BE2C (cell line): ENCODE measurements around the gene EI24.
A peak's percentile ranks its signal among the peaks of the same experiment; 100 is the strongest.

ENCODE experiments used
- DNase-seq: peaks from one replicate; pipeline ENCODE4 v3.0.0-alpha.2; 2020
- H3K27me3 ChIP-seq: fragments of 250-450 bp; sonication (Bioruptor Pico); 2 replicates; pipeline ENCODE4 v1.5.1; 2020; ENCODE audit warnings: mild to moderate bottlenecking
- H3K36me3 ChIP-seq: fragments of 250-450 bp; sonication (Bioruptor Pico); 2 replicates; pipeline ENCODE4 v1.5.1; 2020; ENCODE audit warnings: mild to moderate bottlenecking
- H3K4me1 ChIP-seq: fragments of 250-450 bp; sonication (Bioruptor Pico); 2 replicates; pipeline ENCODE4 v1.5.1; 2020
- H3K4me3 ChIP-seq: 2 replicates; pipeline ENCODE4 v1.5.1; 2011; ENCODE audit warnings: low read depth, low read length
- H3K9me3 ChIP-seq: fragments of 250-450 bp; sonication (Bioruptor Pico); 2 replicates; pipeline ENCODE4 v1.5.1; 2020
- TF ChIP-seq, protein P1 (sequence below): IDR thresholded peaks from 2 replicates; pipeline ENCODE4 v1.5.1; 2012; ENCODE audit warnings: mild to moderate bottlenecking, low read depth, low read length

The EI24 gene

DNA sequence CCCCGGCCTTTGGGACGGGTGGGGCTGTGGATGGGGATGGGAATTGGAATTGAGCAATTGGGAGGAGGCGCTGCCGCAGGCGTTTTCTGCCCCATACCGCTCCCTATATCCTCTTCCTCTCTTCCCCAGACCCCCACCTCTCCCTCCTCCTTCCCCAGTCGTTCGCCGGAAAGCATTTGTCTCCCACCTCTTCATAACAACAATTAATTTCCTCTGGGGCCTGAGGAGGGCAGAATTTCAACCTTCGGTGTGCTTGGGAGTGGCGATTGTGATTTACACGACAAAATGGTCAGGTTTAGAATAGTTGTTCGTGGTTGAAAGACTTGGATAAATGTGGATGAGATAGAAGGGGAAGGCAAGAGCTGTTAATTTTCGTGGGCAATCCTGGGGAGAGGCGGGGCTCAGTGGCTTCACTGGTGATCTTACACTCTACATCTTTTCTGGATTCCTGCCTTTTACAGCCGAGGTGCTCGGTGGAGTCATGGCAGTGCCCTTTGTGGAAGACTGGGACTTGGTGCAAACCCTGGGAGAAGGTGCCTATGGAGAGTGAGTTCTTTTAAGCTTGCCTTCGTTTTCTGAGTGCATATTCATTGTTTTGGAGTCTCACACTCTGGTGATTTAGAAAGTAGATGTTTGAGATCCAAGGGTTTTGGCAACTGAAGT, 57.1 kb downstream of the EI24 start:
- DNase-seq: peak; percentile 84
- no peaks in the 10 kb centered on the region for H3K4me1 ChIP-seq
- peaks cover 26% of the 10 kb centered on the region for H3K36me3 ChIP-seq
- H3K27me3 ChIP-seq: no peaks in the 10 kb centered on the region
- H3K4me3 ChIP-seq: peak overlapping the region; percentile 78
- no peaks in the 10 kb centered on the region for H3K9me3 ChIP-seq
- TF ChIP-seq, protein P1, sequence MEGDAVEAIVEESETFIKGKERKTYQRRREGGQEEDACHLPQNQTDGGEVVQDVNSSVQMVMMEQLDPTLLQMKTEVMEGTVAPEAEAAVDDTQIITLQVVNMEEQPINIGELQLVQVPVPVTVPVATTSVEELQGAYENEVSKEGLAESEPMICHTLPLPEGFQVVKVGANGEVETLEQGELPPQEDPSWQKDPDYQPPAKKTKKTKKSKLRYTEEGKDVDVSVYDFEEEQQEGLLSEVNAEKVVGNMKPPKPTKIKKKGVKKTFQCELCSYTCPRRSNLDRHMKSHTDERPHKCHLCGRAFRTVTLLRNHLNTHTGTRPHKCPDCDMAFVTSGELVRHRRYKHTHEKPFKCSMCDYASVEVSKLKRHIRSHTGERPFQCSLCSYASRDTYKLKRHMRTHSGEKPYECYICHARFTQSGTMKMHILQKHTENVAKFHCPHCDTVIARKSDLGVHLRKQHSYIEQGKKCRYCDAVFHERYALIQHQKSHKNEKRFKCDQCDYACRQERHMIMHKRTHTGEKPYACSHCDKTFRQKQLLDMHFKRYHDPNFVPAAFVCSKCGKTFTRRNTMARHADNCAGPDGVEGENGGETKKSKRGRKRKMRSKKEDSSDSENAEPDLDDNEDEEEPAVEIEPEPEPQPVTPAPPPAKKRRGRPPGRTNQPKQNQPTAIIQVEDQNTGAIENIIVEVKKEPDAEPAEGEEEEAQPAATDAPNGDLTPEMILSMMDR: peak; percentile 65

- Histone ChIP-seq H3K9me3 (no peaks in the 10 kb centered on the region), H3K4me3 (peak overlapping the region; percentile 78), H3K27me3 (no peaks in the 10 kb centered on the region), H3K36me3 (peaks cover 24% of the 10 kb centered on the region), H3K4me1 (no peaks in the 10 kb centered on the region)
- TF ChIP-seq, protein P1: no peak
- DNase-seq: no peak
Observed at GRCh38 chr11:125627236-125627910, 58.1 kb downstream of the EI24 start.
